Measurements from ENCODE around the gene PKM.
"Not testable (repeated sequence)": the region's sequence is repeated elsewhere in the genome, so short reads cannot be mapped to it uniquely, and the experiment has no call there.

Gene PKM

DNA sequence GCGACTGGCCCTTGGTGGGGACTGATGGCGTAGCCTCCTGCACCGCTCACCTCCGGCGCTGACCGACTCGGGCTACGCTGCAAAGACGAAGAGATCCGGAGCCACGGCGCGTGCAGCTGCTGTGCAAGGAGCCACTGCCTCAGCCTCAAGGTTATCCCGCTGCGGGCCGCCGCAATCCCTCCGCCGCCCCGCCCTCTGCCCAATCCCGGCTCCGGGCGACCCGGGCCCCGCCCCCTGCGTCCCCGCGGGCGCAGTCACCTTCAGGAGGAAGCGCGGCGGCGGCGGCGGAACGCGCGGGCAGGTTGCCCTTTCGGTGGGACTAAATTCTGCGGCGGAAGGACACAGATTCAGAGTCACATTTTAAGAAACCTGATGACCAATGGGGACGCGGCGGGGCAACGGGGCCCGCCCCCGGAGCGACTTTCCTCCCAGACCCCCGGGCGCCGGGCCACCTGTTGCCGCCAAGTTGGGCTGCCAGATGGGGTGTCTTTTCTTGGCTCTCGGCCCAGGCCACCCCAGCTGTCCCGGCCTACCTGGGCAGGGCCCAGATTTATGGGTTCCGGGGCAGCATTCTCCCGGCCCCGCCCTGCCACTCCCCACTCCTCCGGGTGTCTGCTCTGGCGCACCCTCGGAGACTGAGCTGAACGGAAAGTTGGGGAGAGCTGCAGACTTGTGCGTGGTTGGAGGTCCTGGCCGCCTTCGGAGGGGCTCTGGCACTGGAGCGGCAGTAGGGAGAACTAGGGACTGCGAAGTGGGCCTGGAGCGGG, at the start of gene PKM:
PKM (minus strand) TSS at position 125 of the 767 bp plus-strand sequence. CDS start 12,093 bp downstream, outside the sequence.
- DNase-seq (ENCODE audit: low read depth), result peak; percentile 96

DNA sequence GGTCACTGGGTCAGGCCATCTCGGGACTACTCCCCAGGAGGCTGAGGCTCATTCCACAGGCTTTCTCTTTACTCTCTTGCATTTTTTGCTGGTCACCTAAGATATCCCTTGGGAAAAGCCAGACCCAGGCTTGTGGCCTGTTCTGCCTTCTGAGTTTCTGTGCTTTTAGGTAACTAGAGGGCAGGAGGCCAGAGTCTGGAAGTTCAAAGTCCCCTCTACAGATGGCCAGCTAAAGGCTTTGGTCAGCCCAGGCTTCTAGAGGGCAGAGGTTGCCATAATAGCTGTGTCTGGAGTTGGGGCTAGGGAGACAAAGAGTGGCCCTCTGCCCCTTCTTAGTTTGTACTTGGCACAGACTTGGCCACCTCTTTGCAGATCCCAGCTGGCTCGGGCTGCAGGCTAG, 49.8 kb upstream of the PKM start:
- no peak for DNase-seq (ENCODE audit: low read depth)

DNA sequence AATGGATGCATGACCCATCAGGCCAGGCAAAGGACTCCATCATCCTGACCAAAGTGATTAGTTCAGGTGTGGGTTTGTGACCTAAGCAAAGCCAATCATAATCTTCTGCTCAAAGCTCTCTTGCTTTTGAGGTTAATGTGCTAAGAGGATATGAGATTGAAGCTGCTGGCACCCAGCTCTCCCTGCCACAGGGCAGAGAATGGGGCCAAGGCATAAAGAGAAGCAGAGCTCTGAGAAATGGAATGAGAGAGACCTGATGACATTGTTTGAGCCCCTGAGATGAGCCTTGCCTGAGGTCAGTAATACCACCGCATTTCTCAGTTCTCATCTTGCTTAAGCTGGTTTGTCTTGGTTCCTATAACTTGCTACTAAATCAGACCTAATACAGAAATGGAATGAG, 47.7 kb upstream of the PKM start:
- no peak for DNase-seq (ENCODE audit: low read depth)

DNA sequence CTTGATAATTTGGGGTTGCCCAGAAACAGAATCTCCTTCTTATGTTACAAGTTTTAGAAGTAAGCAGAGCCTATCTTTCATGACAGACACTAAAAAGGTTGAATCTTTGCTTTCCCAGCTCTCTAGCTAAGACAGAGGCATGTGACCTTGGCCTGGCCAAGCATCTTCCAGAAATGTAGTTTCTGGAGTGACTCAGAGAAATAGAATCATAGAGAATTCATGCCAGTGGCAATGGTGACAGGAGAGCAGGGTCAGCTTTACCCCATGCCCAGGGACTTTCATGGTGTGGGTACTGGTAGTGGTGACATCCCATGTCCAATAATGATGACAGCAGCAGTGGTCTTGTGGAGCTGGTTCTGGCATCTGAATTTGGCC, 45.3 kb upstream of the PKM start:
- DNase-seq (ENCODE audit: low read depth), result peak; percentile 47

DNA sequence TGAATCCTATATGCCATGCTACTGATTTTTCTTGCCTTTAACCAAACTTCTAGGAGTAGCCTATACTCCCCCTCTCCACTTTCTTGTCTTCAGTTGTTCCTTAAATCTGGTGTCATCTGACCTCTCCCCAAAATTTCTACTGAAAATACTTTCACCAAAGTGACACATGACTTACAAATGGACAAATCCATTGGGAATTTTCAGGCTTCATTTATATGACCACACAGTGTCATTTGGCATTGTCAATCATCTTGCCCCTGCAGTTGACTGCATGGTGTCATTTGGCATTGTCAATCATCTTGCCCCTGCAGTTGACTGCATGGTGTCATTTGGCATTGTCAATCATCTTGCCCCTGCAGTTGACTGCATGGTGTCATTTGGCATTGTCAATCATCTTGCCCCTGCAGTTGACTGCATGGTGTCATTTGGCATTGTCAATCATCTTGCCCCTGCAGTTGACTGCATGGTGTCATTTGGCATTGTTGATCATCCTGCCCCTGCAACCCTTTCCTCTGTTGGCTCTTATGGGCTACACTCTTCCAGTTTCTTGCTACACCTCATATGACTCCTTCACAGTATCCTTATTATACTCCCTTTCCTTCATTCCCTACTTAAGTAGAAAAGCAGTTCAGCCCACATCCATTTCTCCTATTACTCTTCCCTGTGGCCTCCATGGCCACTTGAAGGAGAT, 44.8 kb upstream of the PKM start:
- DNase-seq (ENCODE audit: low read depth), result not testable (repeated sequence)

DNA sequence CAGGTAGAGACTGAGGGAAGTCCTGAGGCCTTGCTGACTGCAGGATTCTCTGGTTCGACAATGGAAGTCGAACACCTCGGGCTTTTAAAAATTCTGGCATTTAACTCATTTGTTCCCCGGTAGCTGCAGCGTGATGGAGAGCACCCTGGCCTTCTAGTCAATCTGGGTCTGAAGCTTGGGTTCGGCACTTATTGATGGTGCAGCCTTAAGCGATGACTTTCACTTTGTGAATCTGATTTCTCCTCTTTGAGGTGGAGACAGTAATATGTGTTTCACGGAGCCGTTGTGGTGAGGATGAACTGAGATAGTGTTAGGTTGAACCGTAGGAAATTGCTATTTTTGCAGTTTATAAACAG, 42.0 kb upstream of the PKM start:
- DNase-seq (ENCODE audit: low read depth), result no peak

DNA sequence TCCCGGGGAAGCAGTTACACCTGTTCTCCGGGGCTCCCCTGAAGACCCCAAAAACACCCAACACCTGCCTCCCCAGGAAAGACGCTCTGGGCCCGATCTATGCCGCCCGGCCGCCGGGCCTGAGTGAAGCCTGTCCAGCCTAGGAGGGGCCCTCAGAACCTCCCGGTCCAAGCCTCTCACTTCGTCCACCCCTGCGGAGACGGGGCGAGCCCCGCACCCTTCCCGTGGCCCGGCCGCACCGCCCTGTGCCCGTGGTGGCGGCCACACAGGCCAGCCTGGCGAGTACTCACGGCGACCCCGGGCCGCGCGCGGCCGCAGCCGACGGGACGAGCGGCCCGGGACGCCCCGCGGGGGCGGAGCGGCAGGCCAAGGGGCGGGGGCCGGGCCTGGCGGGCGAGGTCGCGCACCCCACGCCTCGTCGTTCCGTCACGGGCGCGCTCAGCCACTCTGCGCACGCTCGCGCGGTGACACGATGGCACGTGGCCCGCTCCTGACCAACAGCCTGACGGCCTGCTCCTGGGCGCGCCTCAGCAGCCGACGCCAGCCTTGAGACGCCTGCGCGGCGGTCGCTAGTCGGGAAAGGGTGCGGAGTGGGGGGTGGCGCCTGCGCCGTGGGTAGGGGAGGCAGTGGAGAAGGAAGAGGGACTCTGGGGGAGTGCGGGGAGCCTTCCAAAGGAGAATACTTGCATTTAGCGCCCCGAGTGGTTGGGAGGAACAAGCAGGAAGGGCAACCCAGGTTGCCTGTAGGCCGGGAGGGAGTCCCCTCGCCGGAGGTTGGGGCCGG, 41.4 kb upstream of the PKM start, which contains the start of gene PARP6:
PARP6 (minus strand) TSS at position 342 of the 784 bp plus-strand sequence. CDS start 5,077 bp downstream, outside the sequence.
- DNase-seq (ENCODE audit: low read depth), result peak; percentile 98

DNA sequence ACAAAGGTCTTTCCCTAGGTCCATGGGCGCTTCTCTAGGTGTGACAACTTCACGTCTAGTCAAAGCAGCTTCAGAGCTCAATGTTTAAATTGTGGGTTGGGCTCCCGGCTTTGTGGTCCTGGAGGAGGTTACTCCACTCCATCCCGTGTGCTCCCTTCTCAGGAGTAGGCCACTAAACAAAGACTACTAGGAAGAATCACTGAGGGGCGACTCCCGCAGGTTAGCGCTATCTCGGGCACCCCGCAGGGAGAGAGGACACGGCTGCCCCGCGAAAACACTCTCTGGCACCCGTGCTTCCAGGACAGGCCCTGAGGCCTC, 40.9 kb upstream of the PKM start:
- DNase-seq (ENCODE audit: low read depth), result peak; percentile 32

DNA sequence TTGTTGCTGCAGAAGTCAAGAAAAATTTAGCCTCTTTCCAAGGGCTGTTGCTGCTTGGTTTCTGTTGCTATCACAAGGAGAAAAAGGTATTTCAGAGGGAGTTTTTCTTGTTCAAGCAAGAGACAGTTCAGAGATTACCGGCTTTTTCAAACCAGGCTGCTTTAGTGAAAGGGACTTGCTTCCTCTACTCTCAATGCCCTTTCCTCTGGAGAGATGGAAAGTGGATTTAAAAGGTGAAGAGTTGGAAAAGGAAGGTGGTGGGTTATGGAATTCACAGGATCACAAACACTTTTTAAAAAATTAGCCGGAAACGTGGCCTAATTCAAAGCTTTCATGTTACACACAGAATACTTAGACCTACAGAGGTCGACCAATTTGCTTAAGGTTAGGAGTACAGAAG, 40.2 kb upstream of the PKM start:
- DNase-seq (ENCODE audit: low read depth), result no peak

DNA sequence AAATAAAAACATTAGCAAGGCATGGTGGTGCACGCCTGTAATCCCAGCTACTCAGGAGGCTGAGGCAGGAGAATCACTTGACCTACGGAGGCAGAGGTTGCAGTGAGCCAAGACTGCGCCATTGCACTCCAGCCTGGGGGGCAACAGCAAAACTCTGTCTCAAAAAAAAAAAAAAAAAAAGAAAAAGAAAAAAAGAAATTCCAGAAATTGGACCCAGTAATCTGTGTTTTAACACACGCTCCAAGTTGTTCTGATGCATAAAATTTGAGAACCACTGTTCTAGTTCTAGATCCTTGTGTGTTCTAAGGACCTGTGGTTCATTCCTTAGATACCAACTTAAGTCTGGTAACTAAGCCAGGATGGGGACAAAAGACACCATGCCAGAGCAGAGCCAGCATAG, 38.7 kb upstream of the PKM start:
- DNase-seq (ENCODE audit: low read depth), result no peak

DNA sequence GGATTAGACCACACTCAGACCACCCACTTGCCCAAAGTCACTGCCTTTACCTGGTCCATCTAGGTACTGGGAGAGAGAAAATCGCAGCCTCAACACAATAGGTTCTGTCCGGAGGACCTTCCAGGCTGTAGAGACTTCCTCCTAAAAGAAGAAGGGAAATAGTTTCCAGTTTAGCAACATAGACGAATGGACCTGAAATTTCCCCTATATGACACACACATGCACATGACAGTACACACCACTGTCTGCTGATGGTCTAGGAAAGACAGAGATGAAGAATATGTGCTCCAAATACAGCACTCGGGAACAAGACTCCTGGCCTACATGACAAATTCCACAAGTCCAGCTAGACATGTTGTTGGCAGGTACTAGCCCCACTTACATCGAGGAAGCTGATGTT, 34.0 kb upstream of the PKM start:
- DNase-seq (ENCODE audit: low read depth), result no peak

DNA sequence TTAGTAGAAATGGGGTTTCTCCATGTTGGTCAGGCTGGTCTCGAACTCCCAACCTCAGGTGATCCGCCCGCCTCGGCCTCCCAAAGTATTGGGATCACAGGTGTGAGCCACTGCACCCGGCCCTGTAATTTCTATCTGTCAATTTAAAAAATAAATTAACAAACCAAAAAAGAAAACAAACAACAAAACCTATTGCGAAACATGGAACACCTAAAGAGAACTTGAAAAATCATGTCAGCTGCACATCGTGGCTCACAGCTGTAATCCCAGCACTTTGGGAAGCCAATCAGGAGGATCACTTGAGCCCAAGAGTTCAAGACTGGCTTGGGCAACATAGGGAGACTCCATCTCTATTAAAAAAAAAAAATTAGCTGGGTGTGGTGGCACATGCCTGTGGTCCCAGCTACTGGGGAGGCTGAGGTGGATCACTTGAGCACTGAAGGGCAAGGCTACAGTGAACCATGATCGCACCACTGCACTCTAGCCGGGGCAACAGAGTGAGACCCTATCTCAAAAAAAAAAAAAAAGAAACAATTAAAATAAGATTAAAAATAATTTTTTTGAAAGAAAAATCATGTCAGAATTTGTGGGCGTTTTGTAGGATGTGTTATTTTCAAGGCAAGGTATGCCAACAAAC, 21.8 kb upstream of the PKM start:
- DNase-seq (ENCODE audit: low read depth), result no peak

DNA sequence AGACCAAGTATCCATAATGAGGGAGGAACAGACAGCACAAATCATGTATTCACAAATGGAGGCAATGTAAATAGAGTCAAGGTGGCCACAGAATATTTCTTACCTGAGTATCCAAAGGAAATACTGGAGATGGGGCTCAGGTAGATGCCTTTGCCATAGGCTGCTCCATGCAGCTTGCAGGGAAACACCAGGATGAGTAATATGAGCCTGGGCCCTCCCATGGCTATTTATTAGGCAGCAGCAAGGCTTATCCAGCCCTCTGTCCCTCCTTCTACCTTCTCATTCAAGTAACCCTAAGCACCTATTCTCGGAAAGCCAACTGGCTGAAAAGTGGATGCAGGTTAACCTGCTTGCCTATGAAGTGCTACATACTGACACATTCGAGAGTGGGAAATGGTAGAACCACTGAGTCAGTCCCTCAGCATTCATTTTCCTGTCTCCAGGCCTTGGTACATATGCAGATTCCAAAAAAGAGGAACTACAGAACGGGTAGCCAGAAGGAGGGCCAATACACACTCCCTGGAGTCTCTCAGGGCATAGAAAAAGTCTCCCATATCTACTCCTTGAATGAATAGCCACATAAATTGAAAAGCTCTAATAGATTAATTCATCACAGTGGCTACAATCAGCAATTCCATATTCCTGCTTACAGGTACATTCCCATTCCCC, 18.3 kb upstream of the PKM start:
- DNase-seq (ENCODE audit: low read depth), result no peak

DNA sequence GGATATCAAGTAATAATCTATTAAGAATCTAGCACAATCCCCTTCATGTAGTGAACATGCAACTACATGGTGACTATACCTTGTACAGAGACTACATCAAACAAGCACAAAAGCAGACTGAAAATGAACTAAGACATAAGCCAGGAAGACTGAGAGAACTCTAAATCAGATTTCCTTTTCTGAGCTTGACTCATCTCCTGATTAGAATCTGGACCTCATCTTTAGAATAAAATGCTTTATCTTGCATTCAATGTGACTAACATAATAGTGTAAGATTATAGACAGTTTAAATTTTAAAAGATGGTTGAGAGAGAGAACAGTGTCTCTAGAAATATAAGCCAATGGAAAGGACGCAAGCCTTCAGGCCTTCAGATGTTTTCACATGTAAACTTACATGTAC, 17.5 kb upstream of the PKM start:
- DNase-seq (ENCODE audit: low read depth), result no peak

DNA sequence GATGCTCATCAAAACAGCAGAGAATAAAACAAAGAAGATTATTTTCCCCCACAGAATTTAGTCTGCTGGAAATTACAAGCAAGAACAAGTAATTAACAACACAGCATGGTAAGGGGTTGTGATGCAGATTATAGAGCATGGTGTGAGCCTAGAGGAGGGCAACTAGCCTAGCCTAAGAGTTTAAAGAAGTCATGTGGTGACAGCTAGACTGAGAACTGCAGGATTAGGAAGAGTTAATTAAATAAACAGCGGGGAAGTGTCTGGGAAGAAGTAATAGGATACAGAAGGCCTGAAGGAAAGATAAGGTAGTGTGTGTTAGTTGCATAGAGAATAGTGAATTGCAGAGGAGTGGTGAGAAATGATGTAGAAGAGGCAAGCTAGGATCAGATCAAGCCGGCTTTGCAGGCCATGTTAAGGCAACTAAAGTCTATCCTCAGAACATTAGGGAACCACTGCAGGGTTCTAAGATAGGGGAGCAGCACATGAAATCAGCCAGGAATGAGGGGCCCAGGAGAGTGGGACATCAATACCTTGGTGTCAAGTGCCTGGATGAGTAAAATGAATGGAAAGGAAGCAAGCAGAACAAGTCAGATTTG, 11.9 kb upstream of the PKM start:
- DNase-seq (ENCODE audit: low read depth), result no peak

DNA sequence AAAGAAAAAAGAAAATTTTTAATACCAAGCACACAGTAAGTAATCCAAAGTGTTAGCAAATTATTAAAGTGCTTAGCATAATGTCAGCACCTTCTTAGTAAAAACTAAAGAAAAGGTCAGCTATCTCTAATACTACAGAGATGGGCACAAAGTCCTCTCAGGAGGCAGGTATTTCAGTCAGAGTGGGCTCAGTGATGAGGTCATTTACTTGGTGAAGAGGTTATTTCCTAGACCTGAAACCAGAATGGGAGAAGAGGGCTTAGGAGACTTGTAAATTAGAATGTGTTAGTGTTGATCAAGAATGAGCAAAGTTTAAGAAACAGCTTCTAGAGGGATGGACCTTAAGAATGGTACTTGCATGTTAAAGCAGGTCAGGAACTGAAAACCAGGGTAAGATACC, 8.7 kb upstream of the PKM start:
- DNase-seq (ENCODE audit: low read depth), result no peak

DNA sequence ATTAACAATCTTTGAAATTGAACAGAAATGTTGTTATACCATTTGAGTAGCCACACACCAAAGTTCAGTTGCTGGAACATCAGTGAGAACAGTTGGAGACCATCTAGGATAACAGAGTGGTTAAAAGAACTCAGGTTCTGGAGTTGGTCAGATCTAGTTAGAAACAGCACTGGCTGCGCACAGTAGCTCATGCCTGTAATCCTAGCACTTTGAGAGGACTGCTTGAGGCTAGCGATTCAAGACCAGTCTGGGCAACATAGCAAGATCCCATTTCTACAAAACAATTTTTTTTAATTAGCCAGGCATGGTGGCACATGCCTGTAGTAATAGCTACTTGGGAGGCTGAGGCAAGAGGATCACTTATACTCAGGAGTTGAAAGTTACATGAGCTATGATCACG, 7.6 kb upstream of the PKM start:
- no peak for DNase-seq (ENCODE audit: low read depth)

DNA sequence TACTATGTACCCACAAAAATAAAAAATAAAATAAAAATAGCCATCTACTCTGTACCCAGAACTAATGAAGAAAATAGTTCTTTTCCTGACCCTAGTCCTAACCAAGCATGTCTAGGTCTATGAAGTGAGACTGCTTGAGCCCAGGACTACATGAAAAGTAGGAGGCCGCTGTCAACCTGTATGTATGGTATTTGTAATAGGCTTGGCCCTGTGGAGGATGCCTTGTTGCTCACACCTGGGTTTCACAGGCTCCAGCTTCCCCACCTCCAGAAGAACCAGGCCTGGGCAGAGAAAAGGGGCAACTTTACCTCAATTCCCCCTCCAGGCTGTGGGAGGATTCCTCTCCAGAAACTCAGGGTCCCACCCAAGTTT, 6.8 kb upstream of the PKM start:
- no peak for DNase-seq (ENCODE audit: low read depth)

DNA sequence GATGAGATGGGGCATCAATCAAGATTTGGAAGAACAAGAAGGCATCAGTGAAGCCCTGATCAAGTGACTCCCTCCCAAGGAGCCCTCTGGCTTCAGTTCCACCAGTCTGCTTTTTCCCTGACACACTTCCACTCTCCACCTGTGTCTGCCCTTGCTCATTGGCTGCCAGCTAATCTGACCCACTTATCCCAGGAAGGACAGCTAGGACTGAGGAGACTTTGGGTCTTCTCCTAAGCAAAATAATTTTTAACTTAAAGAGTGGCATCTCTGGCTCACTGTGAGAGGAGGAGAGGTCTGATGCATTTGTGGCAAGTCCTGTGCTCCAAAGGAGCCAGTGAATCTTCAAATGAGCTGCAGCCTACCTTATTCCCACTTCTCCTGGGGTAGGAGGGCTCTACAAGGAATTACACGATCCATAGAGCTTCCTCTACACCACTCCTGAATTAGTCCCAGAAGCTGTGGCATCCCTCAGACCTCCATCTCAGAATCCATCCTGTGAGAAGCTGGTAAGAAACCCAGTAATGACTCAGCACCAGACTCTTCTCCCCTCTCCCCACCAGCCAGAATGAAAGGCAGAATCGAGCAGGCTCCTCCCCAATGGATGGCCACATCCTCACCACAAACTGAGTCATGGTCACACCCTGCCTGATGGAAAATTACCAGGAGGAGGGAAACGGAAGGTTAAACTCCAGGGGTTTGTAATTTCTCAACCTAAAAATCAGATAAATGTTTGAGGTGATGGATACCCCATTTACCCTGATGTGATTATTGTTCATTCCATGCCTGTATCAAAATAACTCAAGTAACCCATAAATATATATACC, 6.3 kb upstream of the PKM start:
- DNase-seq (ENCODE audit: low read depth), result peak; percentile 99

DNA sequence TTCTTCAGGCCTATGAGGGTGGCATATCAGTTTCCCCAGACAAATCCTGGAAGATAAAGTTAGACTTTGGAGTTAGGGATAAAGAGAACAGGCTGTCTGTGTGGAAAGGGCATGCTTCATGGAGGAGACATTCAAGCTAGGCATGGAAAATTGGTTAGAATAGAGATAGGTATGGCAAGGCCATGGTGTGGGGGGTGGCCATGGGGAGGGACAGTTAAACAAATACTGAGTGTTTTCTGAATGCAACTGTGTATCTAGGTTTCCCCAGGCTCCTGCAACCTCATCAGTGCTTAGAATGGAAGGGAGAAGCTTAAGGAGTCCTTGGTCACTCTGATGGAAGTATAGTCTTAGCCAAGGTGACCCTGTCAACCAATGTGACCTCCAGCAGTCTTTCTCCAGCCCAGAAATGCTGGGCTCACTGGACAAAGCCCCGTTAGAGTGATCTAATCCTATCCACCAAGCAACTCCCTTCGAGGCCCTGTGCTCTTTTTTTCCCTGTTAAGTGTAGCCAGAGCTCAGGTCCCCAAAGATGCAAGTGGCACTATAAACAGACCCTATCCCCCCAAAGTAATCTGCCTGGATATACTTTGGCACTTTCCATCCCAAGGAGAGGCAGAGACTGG, 5.5 kb upstream of the PKM start:
- DNase-seq (ENCODE audit: low read depth), result no peak

Measured in EH (cell line).